Neuronal stem cell (in vitro differentiated cells): Measurements from ENCODE around the gene KLKB1.
"Not testable (repeated sequence)": the region's sequence is repeated elsewhere in the genome, so short reads cannot be mapped to it uniquely, and the experiment has no call there.

Source experiments
- DNase-seq: peaks from one replicate; pipeline ENCODE4 v3.0.0-alpha.2; 2013; ENCODE audit warnings: low spot score
- H2AFZ ChIP-seq: one replicate; pipeline ENCODE4 v1.6.1; 2013; ENCODE audit warnings: mild to moderate bottlenecking, low read length, inconsistent platforms
- H2AK5ac ChIP-seq: 2 replicates; pipeline ENCODE4 v1.6.1; 2013; ENCODE audit warnings: low read depth, mild to moderate bottlenecking, inconsistent platforms, low read length, moderate library complexity, mixed read lengths
- H2BK120ac ChIP-seq: 2 replicates; pipeline ENCODE4 v1.6.1; 2013; ENCODE audit warnings: low read depth, mild to moderate bottlenecking, inconsistent platforms, low read length, moderate library complexity, mixed read lengths
- H2BK12ac ChIP-seq: one replicate; pipeline ENCODE4 v1.6.1; 2013; ENCODE audit warnings: low read length, inconsistent platforms
- H2BK15ac ChIP-seq: 2 replicates; pipeline ENCODE4 v1.6.1; 2013; ENCODE audit warnings: mild to moderate bottlenecking, low read length, inconsistent platforms, mixed read lengths
- H2BK5ac ChIP-seq: one replicate; pipeline ENCODE4 v1.6.1; 2013; ENCODE audit warnings: inconsistent platforms, mild to moderate bottlenecking, low read length, moderate library complexity
- H3K14ac ChIP-seq: one replicate; pipeline ENCODE4 v1.6.1; 2013; ENCODE audit warnings: low read length, inconsistent platforms
- H3K18ac ChIP-seq: 2 replicates; pipeline ENCODE4 v1.6.1; 2013; ENCODE audit warnings: low read length, inconsistent platforms
- H3K23ac ChIP-seq: 2 replicates; pipeline ENCODE4 v1.6.1; 2013; ENCODE audit warnings: low read depth, mild to moderate bottlenecking, mixed read lengths, low read length, inconsistent platforms; ENCODE audit not compliant: poor library complexity
- H3K27ac ChIP-seq: replicated peaks from 3 replicates; pipeline ENCODE4 v1.5.1; 2013; ENCODE audit warnings: low read length, inconsistent platforms
- H3K27me3 ChIP-seq, 3 experiments: 2 replicates each; pipeline ENCODE4 v1.6.1; 2013; ENCODE audit warnings: low read length in 3 of 3, mild to moderate bottlenecking in 2 of 3, inconsistent platforms in 1 of 3, low read depth in 1 of 3, mixed read lengths in 1 of 3, moderate library complexity in 1 of 3; ENCODE audit not compliant: control insufficient read depth in 3 of 3, insufficient read depth in 3 of 3
- H3K36me3 ChIP-seq, 2 donors: replicated peaks in 1 of 2; 2 replicates each; pipeline ENCODE4 v1.6.1; 2013; ENCODE audit warnings: low read length in 2 of 2; ENCODE audit not compliant: control insufficient read depth in 2 of 2, insufficient read depth in 2 of 2
- H3K4ac ChIP-seq: 2 replicates; pipeline ENCODE4 v1.6.1; 2013; ENCODE audit warnings: inconsistent platforms, mild to moderate bottlenecking, low read length, moderate library complexity
- H3K4me1 ChIP-seq, 2 donors: 1 replicate in 1 of 2; 2 replicates in 1 of 2; pipeline ENCODE4 v1.6.1; 2013; ENCODE audit warnings: low read length in 2 of 2, low read depth in 1 of 2; ENCODE audit not compliant: control insufficient read depth in 2 of 2, insufficient read depth in 1 of 2
- H3K4me2 ChIP-seq: one replicate; pipeline ENCODE4 v1.6.1; 2013; ENCODE audit warnings: mild to moderate bottlenecking, low read length, inconsistent platforms; ENCODE audit not compliant: insufficient read depth, poor library complexity, severe bottlenecking
- H3K4me3 ChIP-seq, 2 donors: 2 replicates each; pipeline ENCODE4 v1.5.1; 2013; ENCODE audit warnings: low read length in 2 of 2, mild to moderate bottlenecking in 2 of 2, inconsistent platforms in 1 of 2, moderate library complexity in 1 of 2
- H3K79me1 ChIP-seq: one replicate; pipeline ENCODE4 v1.6.1; 2013; ENCODE audit warnings: low read depth, mild to moderate bottlenecking, inconsistent platforms, low read length, moderate library complexity
- H3K9ac ChIP-seq: one replicate; pipeline ENCODE4 v1.6.1; 2013; ENCODE audit warnings: mild to moderate bottlenecking, low read depth, low read length, inconsistent platforms; ENCODE audit not compliant: poor library complexity
- H3K9me3 ChIP-seq, 2 donors: replicated peaks in 1 of 2; 2 replicates each; pipeline versions ENCODE3 to v1.6.1; 2013; ENCODE audit warnings: low read length in 2 of 2, mild to moderate bottlenecking in 2 of 2, inconsistent platforms in 1 of 2, low read depth in 1 of 2, mixed read lengths in 1 of 2, moderate library complexity in 1 of 2; ENCODE audit not compliant: control insufficient read depth in 2 of 2, insufficient read depth in 1 of 2
- H4K8ac ChIP-seq: one replicate; pipeline ENCODE4 v1.6.1; 2013; ENCODE audit warnings: low read depth, mild to moderate bottlenecking, inconsistent platforms, low read length, moderate library complexity
- H4K91ac ChIP-seq: one replicate; pipeline ENCODE4 v1.6.1; 2013; ENCODE audit warnings: low read length, low read depth, mild to moderate bottlenecking, inconsistent platforms; ENCODE audit not compliant: poor library complexity
- whole genome bisulfite sequencing, 2 donors: extraction: QIAGEN DNeasy Blood & Tissue Kit; methylation state at CpG; one replicate each; pipeline ENCODE4 v1.1.7; 2013; ENCODE audit warnings: missing lambda C conversion rate in 2 of 2, mixed read lengths in 1 of 2; ENCODE audit not compliant: insufficient read length in 2 of 2, insufficient replicate concordance in 1 of 2; ENCODE audit errors: extremely low coverage in 2 of 2; 5-methylcytosine and 5-hydroxymethylcytosine counted together

Gene KLKB1

DNA sequence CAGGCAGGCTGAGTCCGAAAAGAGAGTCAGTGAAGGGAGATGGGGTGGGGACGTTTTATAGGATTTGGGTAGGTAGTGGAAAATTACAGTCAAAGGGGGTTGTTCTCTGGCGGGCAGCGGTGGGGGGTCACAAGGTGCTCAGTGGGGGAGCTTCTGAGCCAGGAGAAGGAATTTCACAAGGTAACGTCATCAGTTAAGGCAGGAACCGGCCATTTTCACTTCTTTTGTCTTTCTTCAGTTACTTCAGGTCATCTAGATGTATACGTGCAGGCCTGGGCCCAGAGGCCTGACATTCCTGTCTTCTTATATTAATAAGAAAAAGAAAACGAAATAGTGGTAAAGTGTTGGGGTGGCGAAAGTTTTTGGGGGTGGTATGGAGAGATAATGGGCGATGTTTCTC, 14.7 kb downstream of the KLKB1 start:
- not testable (repeated sequence) for H3K9me3 ChIP-seq, H2AK5ac ChIP-seq, H3K4me2 ChIP-seq, H3K36me3 ChIP-seq, H3K18ac ChIP-seq, H2BK5ac ChIP-seq, H3K27me3 ChIP-seq, H4K91ac ChIP-seq, H2AFZ ChIP-seq, H3K4ac ChIP-seq, H2BK120ac ChIP-seq, H3K23ac ChIP-seq, H3K27ac ChIP-seq, DNase-seq, H3K9ac ChIP-seq, H2BK15ac ChIP-seq, H2BK12ac ChIP-seq, H3K4me1 ChIP-seq, H3K14ac ChIP-seq, H3K4me3 ChIP-seq, H3K79me1 ChIP-seq, H4K8ac ChIP-seq
- WGBS, 2 donors: no CpG with 5 or more reads among the region's 10 CpGs

DNA sequence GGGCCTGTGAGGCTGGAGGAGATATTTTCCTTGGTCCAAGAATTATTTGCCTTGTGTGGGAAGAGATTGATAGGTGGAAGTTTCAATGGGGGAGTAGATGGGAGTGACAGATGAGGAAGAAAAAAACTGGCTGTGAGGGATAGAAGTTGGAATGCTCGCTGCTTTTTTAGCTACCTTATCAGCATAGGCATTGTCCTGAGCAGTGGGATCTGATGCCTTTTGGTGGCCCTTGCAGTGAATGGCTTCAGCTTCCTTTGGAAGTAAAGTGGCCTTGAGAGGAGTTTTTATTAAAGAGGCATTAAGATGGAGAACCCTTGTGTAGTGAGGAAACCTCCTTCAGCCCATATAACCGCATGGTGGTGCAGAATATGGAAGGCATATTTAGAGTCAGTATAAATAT, 16.0 kb downstream of the KLKB1 start:
- no peak for DNase-seq
- H2AFZ ChIP-seq: no peak overlapping the region
- H3K9me3 ChIP-seq: no peaks in the 10 kb centered on the region
- H3K27me3 ChIP-seq: no peaks in the 10 kb centered on the region
- no peak overlapping the region for H2AK5ac ChIP-seq
- H3K14ac ChIP-seq: no peak overlapping the region
- no peak overlapping the region for H4K91ac ChIP-seq
- no peak overlapping the region for H3K23ac ChIP-seq
- H3K4me3 ChIP-seq: no peak overlapping the region
- no peak overlapping the region for H3K27ac ChIP-seq
- H3K4me2 ChIP-seq: no peak overlapping the region
- no peaks in the 10 kb centered on the region for H3K36me3 ChIP-seq
- no peaks in the 10 kb centered on the region for H3K4me1 ChIP-seq
- H2BK15ac ChIP-seq: no peak overlapping the region
- no peak overlapping the region for H2BK120ac ChIP-seq
- H3K79me1 ChIP-seq: peaks cover 1% of the 10 kb centered on the region
- H4K8ac ChIP-seq: no peak overlapping the region
- no peak overlapping the region for H3K9ac ChIP-seq
- H2BK12ac ChIP-seq: no peak overlapping the region
- no peak overlapping the region for H3K18ac ChIP-seq
- no peak overlapping the region for H2BK5ac ChIP-seq
- no CpG with 5 or more reads among the region's 2 CpGs for WGBS, 2 donors
- no peak overlapping the region for H3K4ac ChIP-seq

DNA sequence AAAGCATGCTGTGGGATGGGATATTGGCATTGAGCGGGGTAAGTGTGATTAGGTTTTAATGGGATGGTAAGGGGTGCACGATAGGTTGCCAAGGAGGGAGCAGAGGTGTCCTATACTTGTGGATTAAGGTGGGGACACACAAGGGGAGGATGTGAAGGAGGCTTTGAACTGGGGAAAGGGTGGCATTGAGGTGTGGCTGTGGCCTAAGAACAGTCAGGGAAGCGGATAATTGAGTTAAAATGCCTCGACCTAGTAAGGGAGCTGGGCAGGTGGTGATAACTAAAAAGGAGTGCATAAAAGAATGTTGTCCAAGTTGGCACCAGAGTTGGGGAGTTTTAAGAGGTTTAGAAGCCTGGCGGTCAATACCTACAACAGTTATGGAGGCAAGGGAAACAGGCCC, 17.5 kb downstream of the KLKB1 start:
- Histone ChIP-seq H3K9me3 (no peaks in the 10 kb centered on the region), H3K18ac (no peak overlapping the region), H4K91ac (no peak overlapping the region), H2BK12ac (no peak overlapping the region), H3K27me3 (no peaks in the 10 kb centered on the region), H2AK5ac (no peak overlapping the region), H3K23ac (no peak overlapping the region), H2BK5ac (no peak overlapping the region), H3K14ac (no peak overlapping the region), H3K36me3 (no peaks in the 10 kb centered on the region), H2AFZ (no peak overlapping the region), H3K4me2 (no peak overlapping the region), H3K9ac (no peak overlapping the region), H3K79me1 (peaks cover 1% of the 10 kb centered on the region), H3K4me1 (peaks cover 0 to 1% of the 10 kb centered on the region in 2 donors), H3K27ac (no peak overlapping the region), H3K4ac (no peak overlapping the region), H3K4me3 (no peak overlapping the region), H4K8ac (no peak overlapping the region), H2BK120ac (no peak overlapping the region), H2BK15ac (no peak overlapping the region)
- no CpG with 5 or more reads among the region's 5 CpGs for WGBS, 2 donors
- DNase-seq: no peak

DNA sequence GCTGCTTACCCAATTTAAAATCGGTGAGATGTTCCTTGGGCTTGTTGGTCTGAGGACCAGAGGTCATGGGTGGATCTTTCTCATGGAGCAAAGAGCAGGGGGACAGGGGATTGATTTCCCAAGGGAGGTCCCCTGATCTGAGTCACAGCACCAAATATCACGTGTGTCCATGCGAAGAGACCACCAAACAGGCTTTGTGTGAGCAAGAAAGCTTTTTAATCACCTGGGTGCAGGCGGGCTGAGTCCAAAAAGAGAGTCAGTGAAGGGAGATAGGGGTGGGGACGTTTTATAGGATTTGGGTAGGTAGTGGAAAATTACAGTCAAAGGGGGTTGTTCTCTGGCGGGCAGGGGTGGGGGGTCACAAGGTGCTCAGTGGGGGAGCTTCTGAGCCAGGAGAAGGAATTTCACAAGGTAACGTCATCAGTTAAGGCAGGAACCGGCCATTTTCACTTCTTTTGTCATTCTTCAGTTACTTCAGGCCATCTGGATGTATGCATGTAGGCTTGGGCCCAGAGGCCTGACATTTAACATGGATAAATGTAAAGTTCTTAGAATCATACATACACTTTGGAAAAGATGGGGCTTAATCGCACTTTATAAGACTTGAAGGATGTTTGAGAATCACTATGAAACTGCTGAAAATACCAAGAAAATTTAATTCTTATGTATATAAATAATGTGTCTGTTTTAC, 19.9 kb downstream of the KLKB1 start:
- not testable (repeated sequence) for DNase-seq, H3K79me1 ChIP-seq, H2AFZ ChIP-seq, H3K4me3 ChIP-seq, H2BK15ac ChIP-seq, H3K27ac ChIP-seq, H2BK120ac ChIP-seq, H2BK12ac ChIP-seq, H2AK5ac ChIP-seq, H3K14ac ChIP-seq, H2BK5ac ChIP-seq, H3K4me1 ChIP-seq, H3K4ac ChIP-seq, H3K9ac ChIP-seq, H3K36me3 ChIP-seq, H3K23ac ChIP-seq, H4K91ac ChIP-seq, H3K9me3 ChIP-seq, H4K8ac ChIP-seq, H3K18ac ChIP-seq, H3K4me2 ChIP-seq
- peaks cover 0 to 11% (median 0%) of the 10 kb centered on the region in 3 experiments for H3K27me3 ChIP-seq
- WGBS, 2 donors: no CpG with 5 or more reads among the region's 9 CpGs
